Loucy (cell line): Measurements from ENCODE around the gene PHC3.

Experiments used
- H2AFZ ChIP-seq: fragments of 200-600 bp; sonication (generic); 2 replicates; pipeline ENCODE4 v1.6.0; 2016; ENCODE audit warnings: antibody characterized with exemption, mild to moderate bottlenecking, low read length, moderate library complexity
- H3F3A ChIP-seq: fragments of 200-600 bp; 2 replicates; pipeline ENCODE4 v1.6.0; 2016; ENCODE audit warnings: antibody characterized with exemption, low read depth, mild to moderate bottlenecking
- H3K27me3 ChIP-seq: fragments of 200-600 bp; sonication (generic); 2 replicates; pipeline ENCODE4 v1.6.1; 2014; ENCODE audit warnings: low read length, mild to moderate bottlenecking; ENCODE audit not compliant: insufficient read depth, poor library complexity, severe bottlenecking
- H3K36me3 ChIP-seq: fragments of 200-600 bp; sonication (generic); 2 replicates; pipeline ENCODE4 v1.6.1; 2016; ENCODE audit warnings: low read length; ENCODE audit not compliant: insufficient read depth
- H3K4me1 ChIP-seq: fragments of 200-600 bp; sonication (generic); 2 replicates; pipeline ENCODE4 v1.5.1; 2014; ENCODE audit warnings: low read length, mild to moderate bottlenecking; ENCODE audit not compliant: insufficient read depth, poor library complexity, severe bottlenecking
- H3K4me2 ChIP-seq: fragments of 200-600 bp; sonication (generic); 2 replicates; pipeline ENCODE4 v1.6.0; 2014; ENCODE audit warnings: antibody characterized with exemption, low read length, low read depth, mild to moderate bottlenecking; ENCODE audit not compliant: poor library complexity, severe bottlenecking
- H3K4me3 ChIP-seq: fragments of 200-600 bp; sonication (generic); 2 replicates; pipeline ENCODE4 v1.5.1; 2014; ENCODE audit warnings: low read length, mild to moderate bottlenecking, mixed read lengths; ENCODE audit not compliant: poor library complexity, severe bottlenecking
- H3K79me2 ChIP-seq: fragments of 200-600 bp; sonication (generic); 2 replicates; pipeline ENCODE4 v1.6.1; 2014; ENCODE audit warnings: low read length; ENCODE audit not compliant: insufficient read depth
- H3K9ac ChIP-seq: fragments of 200-600 bp; sonication (generic); 2 replicates; pipeline ENCODE4 v1.6.0; 2014; ENCODE audit warnings: mild to moderate bottlenecking, low read depth, low read length, moderate library complexity; ENCODE audit not compliant: poor library complexity, severe bottlenecking
- H3K9me2 ChIP-seq: fragments of 200-600 bp; sonication (generic); replicated peaks from 2 replicates; pipeline ENCODE4 v1.6.1; 2016; ENCODE audit warnings: low read depth, low read length, mixed read lengths
- H3K9me3 ChIP-seq: fragments of 200-600 bp; sonication (generic); 2 replicates; pipeline ENCODE4 v1.6.1; 2014; ENCODE audit warnings: mild to moderate bottlenecking, antibody characterized with exemption, low read length, low read depth; ENCODE audit not compliant: insufficient read depth
- H4K20me1 ChIP-seq: fragments of 200-600 bp; sonication (generic); 2 replicates; pipeline ENCODE4 v1.6.0; 2014; ENCODE audit warnings: antibody characterized with exemption, low read length, mild to moderate bottlenecking; ENCODE audit not compliant: insufficient read depth, poor library complexity, severe bottlenecking
- EZH2phosphoT487 ChIP-seq: fragments of 200-600 bp; IDR thresholded peaks from 2 replicates; pipeline ENCODE4 v1.6.1; 2018; ENCODE audit warnings: antibody characterized with exemption, mild to moderate bottlenecking, moderate library complexity, borderline replicate concordance
- TF ChIP-seq, protein P1 (sequence below): fragments of 200-600 bp; sonication (generic); conservative IDR thresholded peaks from 2 replicates; pipeline ENCODE4 v1.5.1; 2014; ENCODE audit warnings: mild to moderate bottlenecking, antibody characterized with exemption, low read length

The PHC3 gene

DNA sequence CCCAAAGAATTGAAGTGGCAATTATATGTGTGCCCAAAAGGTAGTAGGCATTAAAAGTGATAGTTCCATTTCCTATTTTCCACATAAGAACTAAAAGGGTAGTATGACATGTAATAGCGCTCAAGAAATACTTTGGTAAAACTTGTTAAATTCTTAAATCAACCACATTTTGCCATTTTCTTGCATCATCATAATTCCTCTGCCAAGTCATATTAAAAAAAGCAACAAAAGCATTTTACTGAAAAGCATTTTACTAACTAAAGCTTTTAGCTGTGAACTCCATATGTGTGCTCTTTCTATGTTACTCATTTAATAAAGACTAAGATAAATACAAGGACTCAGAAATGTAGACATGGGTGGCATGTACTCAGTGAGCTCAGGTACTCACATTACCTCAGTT lies 73.6 kb downstream of the PHC3 start:
- no peaks in the 10 kb centered on the region for H3K27me3 ChIP-seq
- H3K4me3 ChIP-seq = no peak overlapping the region
- no peaks in the 10 kb centered on the region for H3F3A ChIP-seq
- peaks cover 5% of the 10 kb centered on the region for H3K4me1 ChIP-seq
- no peak overlapping the region for H3K4me2 ChIP-seq
- no peaks in the 10 kb centered on the region for H4K20me1 ChIP-seq
- peaks cover 56% of the 10 kb centered on the region for H3K36me3 ChIP-seq
- H3K9me3 ChIP-seq = no peaks in the 10 kb centered on the region
- H3K9me2 ChIP-seq = no peaks in the 10 kb centered on the region
- H2AFZ ChIP-seq = no peak overlapping the region
- TF ChIP-seq, protein P1, sequence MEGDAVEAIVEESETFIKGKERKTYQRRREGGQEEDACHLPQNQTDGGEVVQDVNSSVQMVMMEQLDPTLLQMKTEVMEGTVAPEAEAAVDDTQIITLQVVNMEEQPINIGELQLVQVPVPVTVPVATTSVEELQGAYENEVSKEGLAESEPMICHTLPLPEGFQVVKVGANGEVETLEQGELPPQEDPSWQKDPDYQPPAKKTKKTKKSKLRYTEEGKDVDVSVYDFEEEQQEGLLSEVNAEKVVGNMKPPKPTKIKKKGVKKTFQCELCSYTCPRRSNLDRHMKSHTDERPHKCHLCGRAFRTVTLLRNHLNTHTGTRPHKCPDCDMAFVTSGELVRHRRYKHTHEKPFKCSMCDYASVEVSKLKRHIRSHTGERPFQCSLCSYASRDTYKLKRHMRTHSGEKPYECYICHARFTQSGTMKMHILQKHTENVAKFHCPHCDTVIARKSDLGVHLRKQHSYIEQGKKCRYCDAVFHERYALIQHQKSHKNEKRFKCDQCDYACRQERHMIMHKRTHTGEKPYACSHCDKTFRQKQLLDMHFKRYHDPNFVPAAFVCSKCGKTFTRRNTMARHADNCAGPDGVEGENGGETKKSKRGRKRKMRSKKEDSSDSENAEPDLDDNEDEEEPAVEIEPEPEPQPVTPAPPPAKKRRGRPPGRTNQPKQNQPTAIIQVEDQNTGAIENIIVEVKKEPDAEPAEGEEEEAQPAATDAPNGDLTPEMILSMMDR = no peak
- TF ChIP-seq EZH2phosphoT487 = no peak
- H3K9ac ChIP-seq = no peak overlapping the region
- H3K79me2 ChIP-seq = no peaks in the 10 kb centered on the region

DNA sequence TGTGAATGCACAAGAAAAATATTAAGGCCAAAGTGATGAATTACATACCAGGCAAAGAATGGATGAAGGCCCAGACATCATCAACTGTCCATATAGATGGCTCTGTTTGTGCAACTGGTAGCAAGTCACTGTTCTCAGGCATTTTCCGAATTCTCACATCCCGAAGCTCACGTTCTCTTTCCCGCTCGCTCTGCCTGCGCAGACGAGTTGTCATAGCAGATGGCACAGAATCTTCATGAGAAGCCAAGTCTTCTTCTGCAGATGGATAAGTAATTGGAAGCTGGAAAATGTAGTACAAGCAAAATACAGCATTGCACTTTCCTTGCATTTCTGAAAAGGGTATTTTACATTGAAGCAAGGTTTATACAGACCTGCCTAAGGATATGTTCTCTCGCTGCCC lies 79.1 kb downstream of the PHC3 start:
- Histone ChIP-seq H3K4me1 (no peaks in the 10 kb centered on the region), H3K4me3 (no peak overlapping the region), H3K4me2 (no peak overlapping the region), H3K9me2 (no peaks in the 10 kb centered on the region), H4K20me1 (no peaks in the 10 kb centered on the region), H2AFZ (no peak overlapping the region), H3K79me2 (no peaks in the 10 kb centered on the region), H3K27me3 (no peaks in the 10 kb centered on the region), H3K9me3 (no peaks in the 10 kb centered on the region), H3K9ac (no peak overlapping the region), H3K36me3 (peaks cover 78% of the 10 kb centered on the region), H3F3A (no peaks in the 10 kb centered on the region)
- no peak for TF ChIP-seq EZH2phosphoT487
- TF ChIP-seq, protein P1 = no peak

DNA sequence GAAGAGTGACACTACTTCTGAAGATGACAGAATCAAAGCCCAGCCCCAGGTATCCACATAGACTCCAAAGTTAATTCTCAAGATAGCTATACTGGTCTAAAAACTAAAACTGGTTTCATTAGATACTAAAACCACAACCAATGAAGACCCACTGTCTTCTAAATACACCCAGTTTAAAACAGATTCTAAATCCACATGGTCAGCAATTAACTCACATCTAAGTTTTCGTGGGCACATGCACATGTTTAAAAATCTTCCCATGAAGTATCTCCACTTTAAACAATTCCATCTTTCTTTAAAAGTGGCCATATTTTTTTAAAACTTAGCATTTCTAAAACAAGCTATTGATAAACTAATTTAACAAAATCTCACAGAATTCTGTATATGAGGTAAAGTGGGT lies 80.6 kb downstream of the PHC3 start:
- no peak overlapping the region for H3K4me2 ChIP-seq
- H3K9ac ChIP-seq = no peak overlapping the region
- peaks cover 87% of the 10 kb centered on the region for H3K36me3 ChIP-seq
- H3K27me3 ChIP-seq = no peaks in the 10 kb centered on the region
- no peak overlapping the region for H2AFZ ChIP-seq
- no peaks in the 10 kb centered on the region for H3K9me3 ChIP-seq
- no peaks in the 10 kb centered on the region for H3K4me1 ChIP-seq
- no peaks in the 10 kb centered on the region for H4K20me1 ChIP-seq
- H3K9me2 ChIP-seq = no peaks in the 10 kb centered on the region
- no peak for TF ChIP-seq EZH2phosphoT487
- TF ChIP-seq, protein P1 = no peak
- no peaks in the 10 kb centered on the region for H3F3A ChIP-seq
- no peaks in the 10 kb centered on the region for H3K79me2 ChIP-seq
- H3K4me3 ChIP-seq = no peak overlapping the region
